ENCODE measurements around the gene UTP20. TPM values are rescaled to one million over a fixed set of nuclear protein-coding genes. Genes with fewer than 3 reads are reported as not detected.

The UTP20 gene
- total RNA-seq, 1 donor from 2014 or later, result 17.0 TPM

- no peaks in the 10 kb centered on the region for H3K27me3 Mint-ChIP-seq (ENCODE audit: low read depth)
- H3K4me1 Mint-ChIP-seq, result peaks cover 6% of the 10 kb centered on the region
- H3K4me3 Mint-ChIP-seq, result no peak overlapping the region
- no peaks in the 10 kb centered on the region for H3K9me3 Mint-ChIP-seq
- DNase-seq (ENCODE audit: low spot score in 2 of 2, unreplicated experiment in 2 of 2), result no peak
- no peak for TF ChIP-seq CTCF (IDR thresholded peaks at IDR 0.05; ENCODE audit: unreplicated experiment)
- H3K27ac Mint-ChIP-seq, result no peak overlapping the region
- peaks cover 10% of the 10 kb centered on the region for H3K36me3 Mint-ChIP-seq
Observed at GRCh38 chr12:101323255-101323654, 43.4 kb downstream of the UTP20 start.

GRCh38 chr12:101325590-101325989 is 45.7 kb downstream of the UTP20 start:
- no peak overlapping the region for H3K27ac Mint-ChIP-seq
- no peak for DNase-seq (ENCODE audit: low spot score in 2 of 2, unreplicated experiment in 2 of 2)
- no peak for TF ChIP-seq CTCF (IDR thresholded peaks at IDR 0.05; ENCODE audit: unreplicated experiment)
- H3K9me3 Mint-ChIP-seq, result no peaks in the 10 kb centered on the region
- H3K36me3 Mint-ChIP-seq, result peaks cover 25% of the 10 kb centered on the region
- no peaks in the 10 kb centered on the region for H3K27me3 Mint-ChIP-seq (ENCODE audit: low read depth)
- peaks cover 6% of the 10 kb centered on the region for H3K4me1 Mint-ChIP-seq
- no peak overlapping the region for H3K4me3 Mint-ChIP-seq

- Mint-ChIP-seq H3K36me3 (peaks cover 27% of the 10 kb centered on the region), H3K4me3 (no peak overlapping the region), H3K27ac (no peak overlapping the region), H3K27me3 (ENCODE audit: low read depth) (no peaks in the 10 kb centered on the region), H3K4me1 (peaks cover 6% of the 10 kb centered on the region), H3K9me3 (no peaks in the 10 kb centered on the region)
- no peak for DNase-seq (ENCODE audit: low spot score in 2 of 2, unreplicated experiment in 2 of 2)
- no peak for TF ChIP-seq CTCF (IDR thresholded peaks at IDR 0.05; ENCODE audit: unreplicated experiment)
Observed at GRCh38 chr12:101327051-101327450, 47.1 kb downstream of the UTP20 start.

DNA sequence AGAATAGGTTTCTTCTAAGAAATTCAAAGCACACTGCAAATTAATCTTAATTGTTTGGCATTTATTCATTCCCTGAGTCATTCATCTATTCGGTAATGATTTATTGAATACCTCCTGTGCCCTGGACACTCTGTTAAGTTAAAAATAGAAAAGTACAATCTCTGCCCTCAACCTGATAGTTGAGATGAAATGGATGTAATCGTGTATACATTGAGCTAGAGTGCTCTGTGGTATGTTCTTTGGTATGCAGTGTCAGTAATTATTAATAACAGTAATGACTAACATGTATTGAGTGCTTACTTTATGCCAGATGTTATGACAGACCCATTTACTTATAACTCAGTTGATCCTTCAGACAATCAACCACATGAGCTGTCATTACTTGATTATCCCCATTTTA is 47.6 kb downstream of the UTP20 start:
- Mint-ChIP-seq H3K4me1 (peaks cover 6% of the 10 kb centered on the region), H3K27me3 (ENCODE audit: low read depth) (no peaks in the 10 kb centered on the region), H3K9me3 (no peaks in the 10 kb centered on the region), H3K4me3 (no peak overlapping the region), H3K27ac (no peak overlapping the region), H3K36me3 (peaks cover 27% of the 10 kb centered on the region)
- no peak for DNase-seq (ENCODE audit: low spot score in 2 of 2, unreplicated experiment in 2 of 2)
- no peak for TF ChIP-seq CTCF (IDR thresholded peaks at IDR 0.05; ENCODE audit: unreplicated experiment)

- H3K4me1 Mint-ChIP-seq, result peaks cover 6% of the 10 kb centered on the region
- H3K36me3 Mint-ChIP-seq, result peaks cover 27% of the 10 kb centered on the region
- no peak overlapping the region for H3K4me3 Mint-ChIP-seq
- DNase-seq (ENCODE audit: low spot score in 2 of 2, unreplicated experiment in 2 of 2), result no peak
- no peaks in the 10 kb centered on the region for H3K9me3 Mint-ChIP-seq
- H3K27ac Mint-ChIP-seq, result no peak overlapping the region
- TF ChIP-seq CTCF (IDR thresholded peaks at IDR 0.05; ENCODE audit: unreplicated experiment), result no peak
- H3K27me3 Mint-ChIP-seq (ENCODE audit: low read depth), result no peaks in the 10 kb centered on the region
Observed at GRCh38 chr12:101328917-101329316, 49.0 kb downstream of the UTP20 start.

GRCh38 chr12:101330631-101331030 is 50.7 kb downstream of the UTP20 start:
- Mint-ChIP-seq H3K4me3 (no peak overlapping the region), H3K9me3 (no peaks in the 10 kb centered on the region), H3K27me3 (ENCODE audit: low read depth) (no peaks in the 10 kb centered on the region), H3K27ac (no peak overlapping the region), H3K4me1 (peaks cover 6% of the 10 kb centered on the region), H3K36me3 (peaks cover 29% of the 10 kb centered on the region)
- no peak for TF ChIP-seq CTCF (IDR thresholded peaks at IDR 0.05; ENCODE audit: unreplicated experiment)
- DNase-seq (ENCODE audit: low spot score in 2 of 2, unreplicated experiment in 2 of 2), result no peak

Measured in mesothelial cell of epicardium (in vitro differentiated cells).